GM06990 (cell line): Measurements from ENCODE around the gene WBP2NL.

Source experiments
- DNase-seq: peaks from one replicate; pipeline ENCODE4 v3.0.0-alpha.2; 2011; ENCODE audit not compliant: insufficient read length; ENCODE audit errors: extremely low read depth
- H3K27me3 ChIP-seq: replicated peaks from 2 replicates; pipeline ENCODE4 v1.6.0; 2011; ENCODE audit warnings: low read length; ENCODE audit not compliant: control insufficient read depth, insufficient read depth
- H3K36me3 ChIP-seq: 2 replicates; pipeline ENCODE4 v1.5.1; 2011; ENCODE audit warnings: low read length; ENCODE audit not compliant: control insufficient read depth, insufficient read depth
- H3K4me3 ChIP-seq: replicated peaks from 2 replicates; pipeline ENCODE4 v1.5.1; 2011; ENCODE audit warnings: low read depth, mild to moderate bottlenecking, control low read depth, low read length
- TF ChIP-seq, protein P1 (sequence below): IDR thresholded peaks from 2 replicates; pipeline ENCODE4 v1.5.1; 2011; ENCODE audit warnings: low read length, control low read depth, mild to moderate bottlenecking, inconsistent platforms; ENCODE audit not compliant: insufficient read depth, poor library complexity, severe bottlenecking

Gene WBP2NL

DNA sequence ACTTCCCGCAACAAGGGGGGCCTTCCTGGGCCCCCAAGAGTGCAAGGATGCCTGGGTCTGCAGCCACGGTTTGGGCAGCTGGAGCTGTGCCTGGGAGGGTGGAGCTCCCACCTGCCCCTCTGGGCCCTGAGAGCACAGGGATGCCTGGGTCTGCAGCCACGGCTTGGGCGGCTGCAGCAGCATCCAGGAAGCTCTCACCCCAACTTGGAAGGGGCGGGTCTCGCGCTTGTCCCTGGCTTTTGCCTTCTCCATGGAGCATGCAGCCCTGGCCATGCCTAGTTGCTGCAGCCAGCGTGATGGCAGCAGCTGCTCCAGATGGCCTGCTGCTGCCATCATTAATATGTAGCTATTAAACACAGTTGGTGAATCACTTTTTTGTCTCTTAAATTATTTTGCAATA is 36.7 kb downstream of the WBP2NL start:
- no peaks in the 10 kb centered on the region for H3K36me3 ChIP-seq
- DNase-seq, result no peak
- TF ChIP-seq, protein P1, sequence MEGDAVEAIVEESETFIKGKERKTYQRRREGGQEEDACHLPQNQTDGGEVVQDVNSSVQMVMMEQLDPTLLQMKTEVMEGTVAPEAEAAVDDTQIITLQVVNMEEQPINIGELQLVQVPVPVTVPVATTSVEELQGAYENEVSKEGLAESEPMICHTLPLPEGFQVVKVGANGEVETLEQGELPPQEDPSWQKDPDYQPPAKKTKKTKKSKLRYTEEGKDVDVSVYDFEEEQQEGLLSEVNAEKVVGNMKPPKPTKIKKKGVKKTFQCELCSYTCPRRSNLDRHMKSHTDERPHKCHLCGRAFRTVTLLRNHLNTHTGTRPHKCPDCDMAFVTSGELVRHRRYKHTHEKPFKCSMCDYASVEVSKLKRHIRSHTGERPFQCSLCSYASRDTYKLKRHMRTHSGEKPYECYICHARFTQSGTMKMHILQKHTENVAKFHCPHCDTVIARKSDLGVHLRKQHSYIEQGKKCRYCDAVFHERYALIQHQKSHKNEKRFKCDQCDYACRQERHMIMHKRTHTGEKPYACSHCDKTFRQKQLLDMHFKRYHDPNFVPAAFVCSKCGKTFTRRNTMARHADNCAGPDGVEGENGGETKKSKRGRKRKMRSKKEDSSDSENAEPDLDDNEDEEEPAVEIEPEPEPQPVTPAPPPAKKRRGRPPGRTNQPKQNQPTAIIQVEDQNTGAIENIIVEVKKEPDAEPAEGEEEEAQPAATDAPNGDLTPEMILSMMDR, result no peak
- no peaks in the 10 kb centered on the region for H3K27me3 ChIP-seq
- H3K4me3 ChIP-seq, result no peak overlapping the region

DNA sequence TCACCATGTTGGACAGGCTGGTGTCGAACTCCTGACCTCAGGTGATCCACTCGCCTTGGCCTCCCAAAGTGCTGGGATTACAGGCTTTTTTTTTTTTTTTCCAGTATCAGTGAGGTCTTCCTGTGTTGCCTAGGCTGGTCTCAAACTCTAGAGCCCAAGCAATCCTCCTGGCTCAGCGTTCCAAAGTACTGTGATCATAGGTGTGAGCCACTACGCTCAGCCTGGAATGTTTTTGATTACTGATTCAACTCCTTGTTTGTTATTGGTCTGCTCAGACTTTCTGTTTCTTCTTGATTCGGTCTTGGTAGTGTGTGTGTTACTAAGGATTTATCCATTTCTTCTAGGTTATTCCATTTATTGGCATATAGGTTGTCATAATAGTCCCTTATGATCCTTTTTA is 40.7 kb downstream of the WBP2NL start:
- H3K36me3 ChIP-seq, result no peaks in the 10 kb centered on the region
- TF ChIP-seq, protein P1, result no peak
- H3K27me3 ChIP-seq, result no peaks in the 10 kb centered on the region
- H3K4me3 ChIP-seq, result no peak overlapping the region
- no peak for DNase-seq

DNA sequence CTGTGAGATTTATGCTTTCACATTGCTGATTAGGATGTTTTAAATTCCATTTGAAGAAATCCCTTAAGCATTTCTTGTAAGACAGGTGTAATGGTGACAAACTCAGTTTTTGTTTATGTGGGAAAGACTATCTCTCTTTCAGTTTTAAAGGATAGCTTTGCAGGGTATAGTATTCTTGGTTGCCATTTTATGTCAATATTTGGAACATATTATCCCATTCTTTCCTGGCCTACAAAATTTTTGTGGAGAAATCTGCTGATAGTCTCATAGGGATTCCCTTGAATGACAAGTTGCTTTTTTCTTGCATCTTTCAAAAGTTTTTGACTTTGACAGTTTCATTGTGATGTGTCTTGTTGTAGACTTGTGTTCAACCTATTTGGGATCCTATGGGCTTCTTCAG is 43.2 kb downstream of the WBP2NL start:
- Histone ChIP-seq H3K27me3 (no peaks in the 10 kb centered on the region), H3K4me3 (no peak overlapping the region), H3K36me3 (no peaks in the 10 kb centered on the region)
- TF ChIP-seq, protein P1, result no peak
- DNase-seq, result no peak

DNA sequence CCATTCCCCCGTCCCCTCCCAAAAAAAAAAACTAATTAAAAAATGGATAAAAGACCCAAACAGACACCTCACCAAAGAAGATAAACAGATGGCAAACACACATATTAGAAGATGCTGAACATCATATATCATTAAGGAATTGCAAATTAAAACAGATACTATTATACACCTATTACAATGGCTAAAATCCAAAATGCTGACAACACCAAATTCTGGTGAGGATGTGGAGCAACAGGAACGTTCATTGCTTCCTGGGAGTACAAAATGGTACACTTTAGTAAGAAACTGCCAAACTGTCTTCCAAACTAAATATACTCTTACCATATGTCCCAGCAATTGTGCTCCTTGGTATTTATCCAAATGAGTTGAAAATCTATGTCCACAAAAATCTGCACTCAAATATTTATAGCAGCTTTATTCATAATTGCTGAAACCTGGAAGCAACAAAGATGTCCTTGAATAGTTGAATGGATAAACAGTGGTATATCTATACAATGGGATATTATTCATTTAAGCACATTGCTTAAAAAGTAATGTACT is 52.1 kb downstream of the WBP2NL start:
- Histone ChIP-seq H3K27me3 (no peaks in the 10 kb centered on the region), H3K36me3 (no peaks in the 10 kb centered on the region), H3K4me3 (no peak overlapping the region)
- TF ChIP-seq, protein P1, result no peak
- no peak for DNase-seq

DNA sequence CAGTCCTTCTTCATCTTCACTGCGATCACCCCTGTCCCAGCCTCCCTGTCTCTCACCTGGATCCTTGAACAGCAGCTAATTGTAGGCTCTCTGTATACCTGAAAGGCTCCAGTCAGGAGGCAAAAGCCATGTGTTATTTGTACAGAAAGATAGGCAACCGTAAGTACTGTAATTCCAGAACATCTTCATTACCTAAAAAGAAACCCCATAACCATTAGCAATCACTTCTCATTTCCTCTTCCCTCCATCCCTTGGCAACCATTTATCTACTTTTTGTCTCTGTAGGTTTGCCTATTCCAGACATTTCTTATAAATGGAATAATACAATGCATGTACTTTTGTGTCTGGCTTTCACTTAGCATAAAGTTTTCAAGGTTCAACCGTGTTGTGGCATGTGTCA is 54.2 kb downstream of the WBP2NL start:
- TF ChIP-seq, protein P1, result no peak
- Histone ChIP-seq H3K4me3 (no peak overlapping the region), H3K36me3 (no peaks in the 10 kb centered on the region), H3K27me3 (no peaks in the 10 kb centered on the region)
- no peak for DNase-seq
